ENCODE results near the gene SEC22A.
"Not testable (repeated sequence)": the region's sequence is repeated elsewhere in the genome, so short reads cannot be mapped to it uniquely, and the experiment has no call there.

SEC22A gene

GRCh38 chr3:123186695-123187094 lies 15.0 kb upstream of the SEC22A start:
- DNase-seq, result no peak

GRCh38 chr3:123188058-123188457 lies 13.7 kb upstream of the SEC22A start:
- DNase-seq, result no peak

GRCh38 chr3:123193448-123194101 lies 8.2 kb upstream of the SEC22A start:
- DNase-seq, result no peak

GRCh38 chr3:123194552-123194951 lies 7.2 kb upstream of the SEC22A start:
- peak; percentile 24 to 72 for DNase-seq

- no peak for DNase-seq
These were observed 3.4 kb upstream of the SEC22A start for GRCh38 chr3:123198372-123198771.

GRCh38 chr3:123201223-123201556 lies 553 bp upstream of the SEC22A start:
- no peak for DNase-seq

- DNase-seq, result peak; percentile 73 to 92
These were observed 708 bp downstream of the SEC22A start for GRCh38 chr3:123202451-123202850.

GRCh38 chr3:123218990-123219389 lies 17.2 kb downstream of the SEC22A start:
- no peak for DNase-seq

- not testable (repeated sequence) for DNase-seq
These were observed 19.6 kb downstream of the SEC22A start for GRCh38 chr3:123221369-123221768.

GRCh38 chr3:123225016-123225415 lies 23.3 kb downstream of the SEC22A start:
- no peak for DNase-seq

GRCh38 chr3:123226549-123226948 lies 24.8 kb downstream of the SEC22A start:
- DNase-seq, result no peak

- DNase-seq, result no peak
These were observed 27.4 kb downstream of the SEC22A start for GRCh38 chr3:123229145-123229544.

GRCh38 chr3:123236902-123237301 lies 35.2 kb downstream of the SEC22A start:
- DNase-seq, result no peak

GRCh38 chr3:123239186-123239585 lies 37.4 kb downstream of the SEC22A start:
- not testable (repeated sequence) for DNase-seq

GRCh38 chr3:123239756-123240155 lies 38.0 kb downstream of the SEC22A start:
- DNase-seq, result no peak

GRCh38 chr3:123244128-123244527 lies 42.4 kb downstream of the SEC22A start:
- peak; percentile 43 to 72 for DNase-seq

GRCh38 chr3:123246866-123247265 lies 45.1 kb downstream of the SEC22A start:
- no peak for DNase-seq

GRCh38 chr3:123256256-123256655 lies 54.5 kb downstream of the SEC22A start:
- peak in 1 of 2 experiments; percentile 14 for DNase-seq

- DNase-seq, result no peak
These were observed 56.6 kb downstream of the SEC22A start for GRCh38 chr3:123258359-123258758.

GRCh38 chr3:123258811-123259420 lies 57.2 kb downstream of the SEC22A start:
- DNase-seq, result peak; percentile 43 to 89

- no peak for DNase-seq
These were observed 59.9 kb downstream of the SEC22A start for GRCh38 chr3:123261666-123262065.

- no peak for DNase-seq
These were observed 60.5 kb downstream of the SEC22A start for GRCh38 chr3:123262226-123262625.

- DNase-seq, result no peak
These were observed 61.1 kb downstream of the SEC22A start for GRCh38 chr3:123262868-123263267.

- DNase-seq, result no peak
These were observed 62.2 kb downstream of the SEC22A start for GRCh38 chr3:123263941-123264340.

GRCh38 chr3:123267821-123268220 lies 66.1 kb downstream of the SEC22A start:
- DNase-seq, result peak; percentile 21 to 67

Data from NCI-H524 (cell line).